HL-60/S4 treated with retinoic acid at 250 ng/mL for 4 days and 3 days (cell line): ENCODE results near the gene SSR1.

Source experiments
- in situ Hi-C: fragments of 300-500 bp; cut with MboI; formaldehyde crosslinking; loops from 2 replicates; pipeline ENCODE4 v1.7.0; 2022; ENCODE audit warnings: low sequenced_read_pairs

The SSR1 gene

GRCh38 chr6:7222197-7222596 is 90.8 kb downstream of the SSR1 start:
- in situ Hi-C loops, result no loop called here

- in situ Hi-C loops, result no loop called here
Measured at GRCh38 chr6:7219310-7219709, 93.7 kb downstream of the SSR1 start.

- in situ Hi-C loops, result no loop called here
Measured at GRCh38 chr6:7218406-7218988, 94.5 kb downstream of the SSR1 start.
